ENCODE data around the gene GMPR. TPM values are rescaled to one million over a fixed set of nuclear protein-coding genes. Genes with fewer than 3 reads are reported as not detected.

The GMPR gene
- total and polyA plus RNA-seq, 8 donors, result 4.5 to 25.9 (median 7.0) TPM

- Histone ChIP-seq H3K27me3 (no peaks in the 10 kb centered on the region), H3K9me3 (no peaks in the 10 kb centered on the region), H3K27ac (no peak overlapping the region), H3K4me1 (peaks cover 6 to 8% (median 6%) of the 10 kb centered on the region in 3 donors), H3K36me3 (no peaks in the 10 kb centered on the region), H3K4me3 (no peak overlapping the region)
- no peak for FAIRE-seq
- WGBS, 2 donors, result 79 to 84% methylated on average over 7 of the region's 7 CpGs
- DNase-seq, result no peak
- intact Hi-C loops (cut with DNase I), result no loop called here
- no peak for ATAC-seq
- no peak for TF ChIP-seq CTCF (IDR thresholded peaks at IDR 0.05)
These were observed 10.8 kb upstream of the GMPR start for GRCh38 chr6:16227605-16228004.

GRCh38 chr6:16228043-16228442 is 10.3 kb upstream of the GMPR start:
- WGBS, 2 donors, result 83 to 91% methylated on average over 5 of the region's 5 CpGs

GRCh38 chr6:16228709-16229665 is 9.4 kb upstream of the GMPR start:
- Histone ChIP-seq H3K27me3 (no peaks in the 10 kb centered on the region), H3K9me3 (no peaks in the 10 kb centered on the region), H3K4me3 (peak overlapping the region in 1 of 4 donors; percentile 17), H3K36me3 (no peaks in the 10 kb centered on the region), H3K4me1 (peaks cover under 1 to 5% (median under 1%) of the 10 kb centered on the region in 3 donors), H3K27ac (no peak overlapping the region)
- WGBS, 2 donors, result 32 to 41% methylated on average over 20 of the region's 20 CpGs
- DNase-seq (no peak), ATAC-seq (peak; percentile 71 to 87 (median 80)), FAIRE-seq (no peak)
- intact Hi-C loops (cut with DNase I), result no loop called here
- no peak for TF ChIP-seq CTCF (IDR thresholded peaks at IDR 0.05)

More at GRCh38 chr6:16228043-16228442, 10.3 kb upstream of the GMPR start:
- no peak for TF ChIP-seq CTCF (IDR thresholded peaks at IDR 0.05)
- intact Hi-C loops (cut with DNase I), result no loop called here
- H3K9me3 ChIP-seq, result no peaks in the 10 kb centered on the region
- no peaks in the 10 kb centered on the region for H3K27me3 ChIP-seq
- H3K27ac ChIP-seq, result no peak overlapping the region
- no peak for FAIRE-seq
- H3K4me3 ChIP-seq, result no peak overlapping the region
- ATAC-seq, result no peak
- no peaks in the 10 kb centered on the region for H3K36me3 ChIP-seq
- H3K4me1 ChIP-seq, result peaks cover 6 to 8% (median 6%) of the 10 kb centered on the region in 3 donors
- DNase-seq, result no peak

- Histone ChIP-seq H3K4me1 (peaks cover 0 to 3% (median 0%) of the 10 kb centered on the region in 3 donors), H3K27ac (no peak overlapping the region), H3K9me3 (no peaks in the 10 kb centered on the region), H3K36me3 (no peaks in the 10 kb centered on the region), H3K4me3 (no peak overlapping the region), H3K27me3 (no peaks in the 10 kb centered on the region)
- ATAC-seq (peak in 3 of 4 donors; percentile 36 to 54 (median 47)), DNase-seq (no peak), FAIRE-seq (no peak)
- TF ChIP-seq CTCF (IDR thresholded peaks at IDR 0.05), result no peak
- WGBS, 2 donors, result 20 to 23% methylated on average over 6 of the region's 6 CpGs
- intact Hi-C loops (cut with DNase I), result no loop called here
These were observed 8.7 kb upstream of the GMPR start for GRCh38 chr6:16229700-16230099.

GRCh38 chr6:16230953-16231352 is 7.4 kb upstream of the GMPR start:
- no peaks in the 10 kb centered on the region for H3K27me3 ChIP-seq
- intact Hi-C loops (cut with DNase I), result no loop called here
- H3K9me3 ChIP-seq, result no peaks in the 10 kb centered on the region
- ATAC-seq (no peak), DNase-seq (no peak), FAIRE-seq (no peak)
- TF ChIP-seq CTCF (IDR thresholded peaks at IDR 0.05), result no peak
- 78 to 84% methylated on average over 9 of the region's 9 CpGs for WGBS, 2 donors
- H3K4me1 ChIP-seq, result peaks cover 0 to 6% (median 0%) of the 10 kb centered on the region in 3 donors
- H3K4me3 ChIP-seq, result no peak overlapping the region
- no peak overlapping the region for H3K27ac ChIP-seq
- H3K36me3 ChIP-seq, result no peaks in the 10 kb centered on the region
